Measurements from ENCODE around the gene UBE2G2. TPM values are rescaled to one million over a fixed set of nuclear protein-coding genes. Genes with fewer than 3 reads are reported as not detected.

UBE2G2 gene
- total and polyA plus RNA-seq, 2 donors (not counting 3 experiments of a cell fraction or from before 2014, with no cell fraction given): 95.0 to 114 TPM

DNA sequence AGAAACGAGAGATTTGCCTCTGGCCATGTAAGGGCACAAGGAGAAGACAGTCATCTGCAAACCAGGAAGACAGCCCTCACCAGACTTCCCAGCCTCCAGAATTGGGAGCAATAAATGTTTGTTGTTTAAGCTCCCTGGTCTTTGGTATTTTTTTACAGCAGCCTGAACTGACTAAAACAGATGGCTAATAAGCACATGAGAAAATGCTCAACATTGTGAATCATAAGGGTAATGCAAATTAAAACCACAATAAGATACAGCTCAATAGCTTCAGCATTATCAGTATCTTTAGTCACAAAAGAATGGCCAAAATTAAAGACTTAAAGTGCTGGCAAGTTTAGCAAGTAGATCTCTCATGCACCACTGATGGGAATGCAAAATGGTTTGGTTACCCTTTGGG lies 11.7 kb downstream of the UBE2G2 start:
- Histone ChIP-seq H3K4me3 (replicated peaks in 1 of 3; ENCODE audit: insufficient read depth in 1 of 3, low read depth in 1 of 3, low read length in 3 of 3) (no peak overlapping the region), H2AFZ (ENCODE audit: low read depth, low read length) (no peak overlapping the region), H3K9me3 (replicated peaks; ENCODE audit: control insufficient read depth, insufficient read depth, low read length) (no peaks in the 10 kb centered on the region), H4K20me1 (replicated peaks; ENCODE audit: control insufficient read depth, extremely low read depth, insufficient read depth, low read length) (peaks cover 4% of the 10 kb centered on the region), H3K9me1 (replicated peaks; ENCODE audit: control insufficient read depth, extremely low read depth, insufficient read depth, low read length) (no peaks in the 10 kb centered on the region), H3K36me3 (ENCODE audit: control insufficient read depth in 2 of 2, extremely low read depth in 1 of 2, insufficient read depth in 2 of 2, low read length in 2 of 2) (peaks cover 2 to 5% of the 10 kb centered on the region in 2 experiments), H3K4me1 (ENCODE audit: control insufficient read depth, extremely low read depth, insufficient read depth, low read length) (no peaks in the 10 kb centered on the region), H3K9ac (replicated peaks; ENCODE audit: extremely low read depth, insufficient read depth, low read length) (no peak overlapping the region), H3K4me2 (ENCODE audit: insufficient read depth, low read length) (no peak overlapping the region), H3K27ac (ENCODE audit: insufficient read depth, low read depth, low read length) (no peak overlapping the region), H3K79me2 (ENCODE audit: control insufficient read depth, insufficient read depth, low read length) (peaks cover 75% of the 10 kb centered on the region), H3K27me3 (ENCODE audit: control insufficient read depth in 2 of 2, insufficient read depth in 2 of 2, low read length in 2 of 2) (no peaks in the 10 kb centered on the region)
- TF ChIP-seq EZH2 (IDR thresholded peaks at IDR 0.05; ENCODE audit: borderline replicate concordance, low read depth, low read length, severe bottlenecking): no peak
- TF ChIP-seq, protein P1, sequence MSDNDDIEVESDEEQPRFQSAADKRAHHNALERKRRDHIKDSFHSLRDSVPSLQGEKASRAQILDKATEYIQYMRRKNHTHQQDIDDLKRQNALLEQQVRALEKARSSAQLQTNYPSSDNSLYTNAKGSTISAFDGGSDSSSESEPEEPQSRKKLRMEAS (IDR thresholded peaks at IDR 0.05; ENCODE audit: insufficient read depth, insufficient read length): no peak
- no peak for TF ChIP-seq MYC (IDR thresholded peaks at IDR 0.05; ENCODE audit: low read depth, low read length)
- no peak for TF ChIP-seq GATA2 (IDR thresholded peaks at IDR 0.05; ENCODE audit: insufficient read depth, insufficient read length, low read depth, low read length)
- no TSS peak for BruUV-seq (replicated peaks)
- CTCF ChIA-PET: interaction anchor here (0.8 to 1.9 kb wide), 3 partner anchors 10 to 279 kb away, joined by 3 to 9 read pairs (median 4); no protein-coding TSS in a partner anchor
- intact Hi-C loops (cut with micrococcal nuclease): no loop called here
- DNase-seq (ENCODE audit: low read depth, low spot score) (no peak), FAIRE-seq (no peak)
- dilution Hi-C loops (cut with MboI; ENCODE audit: extremely low pct_ligation_motif_present, low sequenced_read_pairs): no loop called here
- POLR2A ChIA-PET: no interaction called here

DNA sequence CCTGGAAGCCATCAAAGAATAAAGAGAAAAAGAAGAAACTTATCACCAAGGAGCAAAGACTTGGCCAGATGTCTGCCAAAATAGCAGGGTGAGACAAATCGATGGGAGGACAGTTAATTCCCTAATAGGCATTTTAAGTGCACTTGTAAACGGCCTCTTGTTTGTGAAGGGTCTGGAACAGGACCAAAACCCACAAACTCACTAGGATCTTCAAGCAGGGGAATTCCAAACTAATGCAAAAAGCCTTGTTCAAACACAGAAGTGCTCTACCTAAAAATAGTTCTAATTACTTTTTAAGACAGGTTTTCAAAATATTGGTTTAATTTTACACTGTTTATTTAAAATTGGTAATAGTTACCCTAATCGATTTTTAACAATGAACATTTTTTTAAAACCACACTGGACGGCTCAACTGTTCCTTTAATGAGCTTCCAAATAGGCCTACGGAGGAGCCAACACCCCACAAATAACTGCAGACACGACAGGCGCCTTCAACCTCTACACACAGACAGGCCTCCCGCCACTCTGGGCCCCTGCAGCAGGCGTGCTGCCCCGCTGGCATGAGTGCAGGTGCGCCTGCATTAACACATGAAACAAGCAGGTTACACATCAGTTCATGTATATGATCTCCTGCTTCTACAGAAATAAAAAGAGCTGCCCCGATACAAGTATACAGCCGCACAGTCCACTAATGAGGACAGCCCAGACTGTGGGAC lies 15.8 kb downstream of the UBE2G2 start:
- Histone ChIP-seq H3K4me3 (replicated peaks in 1 of 3; ENCODE audit: insufficient read depth in 1 of 3, low read depth in 1 of 3, low read length in 3 of 3) (no peak overlapping the region), H3K27ac (ENCODE audit: insufficient read depth, low read depth, low read length) (no peak overlapping the region), H3K9ac (replicated peaks; ENCODE audit: extremely low read depth, insufficient read depth, low read length) (no peak overlapping the region), H3K79me2 (ENCODE audit: control insufficient read depth, insufficient read depth, low read length) (peaks cover 69% of the 10 kb centered on the region), H3K9me1 (replicated peaks; ENCODE audit: control insufficient read depth, extremely low read depth, insufficient read depth, low read length) (no peaks in the 10 kb centered on the region), H2AFZ (ENCODE audit: low read depth, low read length) (no peak overlapping the region), H3K4me1 (ENCODE audit: control insufficient read depth, extremely low read depth, insufficient read depth, low read length) (no peaks in the 10 kb centered on the region), H4K20me1 (replicated peaks; ENCODE audit: control insufficient read depth, extremely low read depth, insufficient read depth, low read length) (no peaks in the 10 kb centered on the region), H3K27me3 (ENCODE audit: control insufficient read depth in 2 of 2, insufficient read depth in 2 of 2, low read length in 2 of 2) (no peaks in the 10 kb centered on the region), H3K36me3 (ENCODE audit: control insufficient read depth in 2 of 2, extremely low read depth in 1 of 2, insufficient read depth in 2 of 2, low read length in 2 of 2) (peaks cover 0 to 4% of the 10 kb centered on the region in 2 experiments), H3K9me3 (replicated peaks; ENCODE audit: control insufficient read depth, insufficient read depth, low read length) (no peaks in the 10 kb centered on the region), H3K4me2 (ENCODE audit: insufficient read depth, low read length) (no peak overlapping the region)
- dilution Hi-C loops (cut with MboI; ENCODE audit: extremely low pct_ligation_motif_present, low sequenced_read_pairs): no loop called here
- BruUV-seq (replicated peaks): no TSS peak
- CTCF ChIA-PET: no interaction called here
- POLR2A ChIA-PET: no interaction called here
- FAIRE-seq (no peak), DNase-seq (ENCODE audit: low read depth, low spot score) (no peak)
- no peak for TF ChIP-seq MYC (IDR thresholded peaks at IDR 0.05; ENCODE audit: low read depth, low read length)
- no peak for TF ChIP-seq POLR2A (IDR thresholded peaks at IDR 0.05; ENCODE audit: low read depth, low read length)
- TF ChIP-seq, protein P2, sequence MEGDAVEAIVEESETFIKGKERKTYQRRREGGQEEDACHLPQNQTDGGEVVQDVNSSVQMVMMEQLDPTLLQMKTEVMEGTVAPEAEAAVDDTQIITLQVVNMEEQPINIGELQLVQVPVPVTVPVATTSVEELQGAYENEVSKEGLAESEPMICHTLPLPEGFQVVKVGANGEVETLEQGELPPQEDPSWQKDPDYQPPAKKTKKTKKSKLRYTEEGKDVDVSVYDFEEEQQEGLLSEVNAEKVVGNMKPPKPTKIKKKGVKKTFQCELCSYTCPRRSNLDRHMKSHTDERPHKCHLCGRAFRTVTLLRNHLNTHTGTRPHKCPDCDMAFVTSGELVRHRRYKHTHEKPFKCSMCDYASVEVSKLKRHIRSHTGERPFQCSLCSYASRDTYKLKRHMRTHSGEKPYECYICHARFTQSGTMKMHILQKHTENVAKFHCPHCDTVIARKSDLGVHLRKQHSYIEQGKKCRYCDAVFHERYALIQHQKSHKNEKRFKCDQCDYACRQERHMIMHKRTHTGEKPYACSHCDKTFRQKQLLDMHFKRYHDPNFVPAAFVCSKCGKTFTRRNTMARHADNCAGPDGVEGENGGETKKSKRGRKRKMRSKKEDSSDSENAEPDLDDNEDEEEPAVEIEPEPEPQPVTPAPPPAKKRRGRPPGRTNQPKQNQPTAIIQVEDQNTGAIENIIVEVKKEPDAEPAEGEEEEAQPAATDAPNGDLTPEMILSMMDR (IDR thresholded peaks at IDR 0.05; ENCODE audit: extremely low read depth in 1 of 2, insufficient read depth in 1 of 2, low read depth in 1 of 2, low read length in 2 of 2): no peak
- no peak for TF ChIP-seq FOS (IDR thresholded peaks at IDR 0.05; ENCODE audit: borderline replicate concordance, insufficient read depth, low read length)
- no peak for TF ChIP-seq GATA2 (IDR thresholded peaks at IDR 0.05; ENCODE audit: insufficient read depth, insufficient read length, low read depth, low read length)
- TF ChIP-seq, protein P1 (IDR thresholded peaks at IDR 0.05; ENCODE audit: insufficient read depth, insufficient read length): no peak
- no peak for TF ChIP-seq POLR2AphosphoS5 (IDR thresholded peaks at IDR 0.05; ENCODE audit: insufficient read depth, low read depth, low read length)
- no peak for TF ChIP-seq JUN (IDR thresholded peaks at IDR 0.05; ENCODE audit: borderline replicate concordance, insufficient read depth, insufficient read length, low read depth)
- no peak for TF ChIP-seq EZH2 (IDR thresholded peaks at IDR 0.05; ENCODE audit: borderline replicate concordance, low read depth, low read length, severe bottlenecking)
- intact Hi-C loops (cut with micrococcal nuclease): no loop called here
